Adrenal gland (tissue), 5 donors: ENCODE measurements around the gene AMBRA1.

Experiments used
- CTCF ChIP-seq, 6 experiments: fragments of 450-650 bp in 4 of 6; fragments of 200-600 bp in 2 of 6; sonication (generic) in 1 of 6; IDR thresholded peaks; 1 replicate in 5 of 6; 2 replicates in 1 of 6; pipeline versions ENCODE4 v1.5.1 to v1.8.0; 2016 to 2021; ENCODE audit warnings: antibody characterized with exemption in 6 of 6, mild to moderate bottlenecking in 2 of 6, moderate library complexity in 1 of 6
- POLR2A ChIP-seq, 2 donors: fragments of 450-650 bp; IDR thresholded peaks; one replicate each; pipeline ENCODE4 v1.6.1; 2017; ENCODE audit warnings: antibody characterized with exemption in 2 of 2, mild to moderate bottlenecking in 2 of 2, moderate library complexity in 1 of 2
- donor health status: DM: no; HTN: no; CAD: no.

- TF ChIP-seq CTCF (IDR thresholded peaks at IDR 0.05) (no peak), POLR2A (IDR thresholded peaks at IDR 0.05) (no peak)
These were observed 158.1 kb downstream of the AMBRA1 start for GRCh38 chr11:46435679-46436078.
